ENCODE data around the gene RUFY3.
A peak's percentile ranks its signal among the peaks of the same experiment; 100 is the strongest.
"Not testable (repeated sequence)": the region's sequence is repeated elsewhere in the genome, so short reads cannot be mapped to it uniquely, and the experiment has no call there.

Gene RUFY3

GRCh38 chr4:70788733-70789132 is 67.0 kb downstream of the RUFY3 start:
- DNase-seq = no peak

GRCh38 chr4:70793626-70794025 is 71.9 kb downstream of the RUFY3 start:
- DNase-seq = no peak

GRCh38 chr4:70801265-70801809 is 79.6 kb downstream of the RUFY3 start:
- DNase-seq = no peak

- DNase-seq = peak; percentile 11
Measured at GRCh38 chr4:70802928-70803580, 81.3 kb downstream of the RUFY3 start.

- DNase-seq = no peak
Measured at GRCh38 chr4:70808151-70808550, 86.4 kb downstream of the RUFY3 start.

- DNase-seq = no peak
Measured at GRCh38 chr4:70815370-70815769, 93.6 kb downstream of the RUFY3 start.

- no peak for DNase-seq
Measured at GRCh38 chr4:70816894-70817293, 95.1 kb downstream of the RUFY3 start.

- DNase-seq = no peak
Measured at GRCh38 chr4:70818173-70818855, 96.5 kb downstream of the RUFY3 start.

GRCh38 chr4:70818921-70819320 is 97.2 kb downstream of the RUFY3 start:
- DNase-seq = no peak

- no peak for DNase-seq
Measured at GRCh38 chr4:70829015-70829414, 107.3 kb downstream of the RUFY3 start.

GRCh38 chr4:70829492-70829891 is 107.7 kb downstream of the RUFY3 start:
- DNase-seq = no peak

- DNase-seq = no peak
Measured at GRCh38 chr4:70830054-70830453, 108.3 kb downstream of the RUFY3 start.

GRCh38 chr4:70831293-70831692 is 109.5 kb downstream of the RUFY3 start:
- no peak for DNase-seq

GRCh38 chr4:70833675-70834074 is 111.9 kb downstream of the RUFY3 start:
- DNase-seq = no peak

GRCh38 chr4:70836081-70836480 is 114.3 kb downstream of the RUFY3 start:
- no peak for DNase-seq

GRCh38 chr4:70838204-70838603 is 116.4 kb downstream of the RUFY3 start:
- DNase-seq = no peak

- DNase-seq = peak; percentile 13
Measured at GRCh38 chr4:70838666-70839588, 117.2 kb downstream of the RUFY3 start.

GRCh38 chr4:70839589-70840093 is 117.9 kb downstream of the RUFY3 start, which contains the start of gene GRSF1:
GRSF1 (minus strand) TSS chr4:70839890; CDS start chr4:70839827, 63 bp downstream.
- peak; percentile 39 for DNase-seq

GRCh38 chr4:70840137-70840536 is 118.4 kb downstream of the RUFY3 start:
- DNase-seq = not testable (repeated sequence)

GRCh38 chr4:70840631-70841030 is 118.9 kb downstream of the RUFY3 start:
- not testable (repeated sequence) for DNase-seq

GRCh38 chr4:70841211-70841610 is 119.4 kb downstream of the RUFY3 start:
- no peak for DNase-seq

GRCh38 chr4:70841951-70842350 is 120.2 kb downstream of the RUFY3 start:
- DNase-seq = no peak

All from NCI-H2029 treated with DMSO at 0.1 percent for 48 hours (cell line).